Parathyroid adenoma (tissue), 2 donors: ENCODE measurements around the gene ZP2.

Experiments used
- H2AFZ ChIP-seq: fragments of 300-600 bp; sonication (generic); one replicate; pipeline ENCODE4 v1.7.0; 2017; ENCODE audit warnings: antibody characterized with exemption, mild to moderate bottlenecking
- H3K27ac ChIP-seq: fragments of 300-600 bp; sonication (generic); one replicate; pipeline ENCODE4 v1.7.0; 2017
- H3K27me3 ChIP-seq: fragments of 300-600 bp; sonication (generic); one replicate; pipeline ENCODE4 v1.7.0; 2017; ENCODE audit warnings: low read length; ENCODE audit not compliant: control insufficient read depth, insufficient read depth
- H3K36me3 ChIP-seq: fragments of 300-600 bp; sonication (generic); one replicate; pipeline ENCODE4 v1.7.0; 2017; ENCODE audit warnings: low read length; ENCODE audit not compliant: control insufficient read depth, insufficient read depth
- H3K4me1 ChIP-seq: fragments of 300-600 bp; sonication (generic); one replicate; pipeline ENCODE4 v1.7.0; 2017; ENCODE audit warnings: control low read depth
- H3K4me2 ChIP-seq: fragments of 300-600 bp; sonication (generic); one replicate; pipeline ENCODE4 v1.7.0; 2017; ENCODE audit warnings: low read length
- H3K4me3 ChIP-seq: fragments of 300-600 bp; sonication (generic); one replicate; pipeline ENCODE4 v1.7.0; 2017; ENCODE audit warnings: low read depth, low read length
- H3K79me2 ChIP-seq: fragments of 300-600 bp; sonication (generic); one replicate; pipeline ENCODE4 v1.7.0; 2017; ENCODE audit warnings: control low read depth
- H3K9ac ChIP-seq: fragments of 300-600 bp; sonication (generic); one replicate; pipeline ENCODE4 v1.7.0; 2017; ENCODE audit warnings: mild to moderate bottlenecking
- H3K9me3 ChIP-seq: fragments of 300-600 bp; sonication (generic); one replicate; pipeline ENCODE4 v1.7.0; 2017; ENCODE audit warnings: low read length; ENCODE audit not compliant: control insufficient read depth
- TF ChIP-seq, protein P1 (sequence below): fragments of 300-600 bp; sonication (generic); IDR thresholded peaks from one replicate; pipeline ENCODE4 v1.7.0; 2017; ENCODE audit warnings: antibody characterized with exemption, mild to moderate bottlenecking
- donor health status: primary hyperparathyroidism.

ZP2 gene

GRCh38 chr16:21167929-21168602 lies 43.3 kb downstream of the ZP2 start:
- Histone ChIP-seq H3K9me3 (no peaks in the 10 kb centered on the region), H2AFZ (no peak overlapping the region), H3K4me3 (no peak overlapping the region), H3K4me2 (no peak overlapping the region), H3K4me1 (no peaks in the 10 kb centered on the region), H3K27ac (no peak overlapping the region), H3K36me3 (no peaks in the 10 kb centered on the region), H3K9ac (no peak overlapping the region), H3K27me3 (no peaks in the 10 kb centered on the region), H3K79me2 (no peaks in the 10 kb centered on the region)
- TF ChIP-seq, protein P1, sequence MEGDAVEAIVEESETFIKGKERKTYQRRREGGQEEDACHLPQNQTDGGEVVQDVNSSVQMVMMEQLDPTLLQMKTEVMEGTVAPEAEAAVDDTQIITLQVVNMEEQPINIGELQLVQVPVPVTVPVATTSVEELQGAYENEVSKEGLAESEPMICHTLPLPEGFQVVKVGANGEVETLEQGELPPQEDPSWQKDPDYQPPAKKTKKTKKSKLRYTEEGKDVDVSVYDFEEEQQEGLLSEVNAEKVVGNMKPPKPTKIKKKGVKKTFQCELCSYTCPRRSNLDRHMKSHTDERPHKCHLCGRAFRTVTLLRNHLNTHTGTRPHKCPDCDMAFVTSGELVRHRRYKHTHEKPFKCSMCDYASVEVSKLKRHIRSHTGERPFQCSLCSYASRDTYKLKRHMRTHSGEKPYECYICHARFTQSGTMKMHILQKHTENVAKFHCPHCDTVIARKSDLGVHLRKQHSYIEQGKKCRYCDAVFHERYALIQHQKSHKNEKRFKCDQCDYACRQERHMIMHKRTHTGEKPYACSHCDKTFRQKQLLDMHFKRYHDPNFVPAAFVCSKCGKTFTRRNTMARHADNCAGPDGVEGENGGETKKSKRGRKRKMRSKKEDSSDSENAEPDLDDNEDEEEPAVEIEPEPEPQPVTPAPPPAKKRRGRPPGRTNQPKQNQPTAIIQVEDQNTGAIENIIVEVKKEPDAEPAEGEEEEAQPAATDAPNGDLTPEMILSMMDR = no peak

DNA sequence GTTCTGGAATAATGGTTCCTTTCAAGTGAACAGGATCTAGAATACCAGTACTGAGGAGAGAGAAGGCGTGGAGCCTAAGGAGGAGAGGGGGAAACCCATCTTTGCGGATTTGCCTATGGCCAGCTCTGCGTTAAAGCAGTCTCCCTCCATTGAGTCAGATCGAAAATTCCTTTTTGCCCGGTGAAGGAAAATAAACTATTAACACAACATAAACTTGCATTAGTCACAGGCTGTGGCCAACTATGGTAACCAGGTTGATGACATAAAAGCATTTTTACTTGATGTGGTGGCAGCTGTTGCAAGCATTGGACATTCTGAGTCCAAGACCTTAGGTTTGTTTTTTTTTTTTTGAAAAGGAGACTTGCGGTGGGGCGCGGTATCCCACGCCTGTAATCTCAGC lies 44.0 kb downstream of the ZP2 start:
- no peaks in the 10 kb centered on the region for H3K4me1 ChIP-seq
- H3K79me2 ChIP-seq = no peaks in the 10 kb centered on the region
- no peaks in the 10 kb centered on the region for H3K27me3 ChIP-seq
- no peak overlapping the region for H3K4me3 ChIP-seq
- no peak overlapping the region for H3K9ac ChIP-seq
- H3K36me3 ChIP-seq = no peaks in the 10 kb centered on the region
- no peaks in the 10 kb centered on the region for H3K9me3 ChIP-seq
- TF ChIP-seq, protein P1 = no peak
- no peak overlapping the region for H2AFZ ChIP-seq
- H3K27ac ChIP-seq = no peak overlapping the region
- no peak overlapping the region for H3K4me2 ChIP-seq

- H3K27ac ChIP-seq = no peak overlapping the region
- H3K36me3 ChIP-seq = no peaks in the 10 kb centered on the region
- H3K79me2 ChIP-seq = no peaks in the 10 kb centered on the region
These were observed 44.8 kb downstream of the ZP2 start for GRCh38 chr16:21166561-21166961.

GRCh38 chr16:21164521-21165168 lies 46.7 kb downstream of the ZP2 start:
- no peak overlapping the region for H3K4me2 ChIP-seq
- no peak overlapping the region for H3K4me3 ChIP-seq
- no peaks in the 10 kb centered on the region for H3K27me3 ChIP-seq
- no peaks in the 10 kb centered on the region for H3K79me2 ChIP-seq
- H2AFZ ChIP-seq = no peak overlapping the region
- TF ChIP-seq, protein P1 = no peak
- H3K36me3 ChIP-seq = no peaks in the 10 kb centered on the region
- no peaks in the 10 kb centered on the region for H3K9me3 ChIP-seq
- no peaks in the 10 kb centered on the region for H3K4me1 ChIP-seq
- H3K9ac ChIP-seq = no peak overlapping the region
- H3K27ac ChIP-seq = no peak overlapping the region

More at GRCh38 chr16:21166561-21166961, 44.8 kb downstream of the ZP2 start:
- TF ChIP-seq, protein P1 = no peak
- Histone ChIP-seq H2AFZ (no peak overlapping the region), H3K4me1 (no peaks in the 10 kb centered on the region), H3K27me3 (no peaks in the 10 kb centered on the region), H3K9me3 (no peaks in the 10 kb centered on the region), H3K9ac (no peak overlapping the region), H3K4me2 (no peak overlapping the region), H3K4me3 (no peak overlapping the region)

DNA sequence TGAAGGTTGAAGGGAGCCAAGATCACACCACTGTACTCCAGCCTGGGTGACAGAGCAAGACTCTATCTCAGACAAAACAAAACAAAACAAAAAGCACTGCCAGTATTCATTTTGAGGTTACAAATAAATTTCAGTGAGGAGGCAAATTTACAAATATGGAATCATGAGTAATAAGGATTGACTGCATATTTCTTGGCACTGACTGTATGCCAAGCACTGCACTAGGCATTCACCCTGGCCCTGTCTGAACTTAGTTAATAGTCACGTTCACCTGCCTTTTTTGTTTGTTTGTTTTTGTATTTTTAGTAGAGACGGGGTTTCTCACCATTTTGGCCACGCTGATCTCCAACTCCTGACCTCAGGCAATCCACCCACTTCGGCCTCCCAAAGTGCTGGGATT lies 47.8 kb downstream of the ZP2 start:
- H3K4me1 ChIP-seq = no peaks in the 10 kb centered on the region
- no peaks in the 10 kb centered on the region for H3K36me3 ChIP-seq
- H3K27me3 ChIP-seq = no peaks in the 10 kb centered on the region
- no peak overlapping the region for H3K4me2 ChIP-seq
- TF ChIP-seq, protein P1 = no peak
- no peaks in the 10 kb centered on the region for H3K79me2 ChIP-seq
- no peak overlapping the region for H2AFZ ChIP-seq
- no peaks in the 10 kb centered on the region for H3K9me3 ChIP-seq
- H3K27ac ChIP-seq = no peak overlapping the region
- H3K9ac ChIP-seq = no peak overlapping the region
- H3K4me3 ChIP-seq = no peak overlapping the region
